ELR (cell line): ENCODE data around the gene CNN2.
A peak's percentile ranks its signal among the peaks of the same experiment; 100 is the strongest.

Experiments used
- DNase-seq: peaks from one replicate; pipeline ENCODE4 v3.0.0-alpha.2; 2015; ENCODE audit warnings: low read depth

CNN2 gene

DNA sequence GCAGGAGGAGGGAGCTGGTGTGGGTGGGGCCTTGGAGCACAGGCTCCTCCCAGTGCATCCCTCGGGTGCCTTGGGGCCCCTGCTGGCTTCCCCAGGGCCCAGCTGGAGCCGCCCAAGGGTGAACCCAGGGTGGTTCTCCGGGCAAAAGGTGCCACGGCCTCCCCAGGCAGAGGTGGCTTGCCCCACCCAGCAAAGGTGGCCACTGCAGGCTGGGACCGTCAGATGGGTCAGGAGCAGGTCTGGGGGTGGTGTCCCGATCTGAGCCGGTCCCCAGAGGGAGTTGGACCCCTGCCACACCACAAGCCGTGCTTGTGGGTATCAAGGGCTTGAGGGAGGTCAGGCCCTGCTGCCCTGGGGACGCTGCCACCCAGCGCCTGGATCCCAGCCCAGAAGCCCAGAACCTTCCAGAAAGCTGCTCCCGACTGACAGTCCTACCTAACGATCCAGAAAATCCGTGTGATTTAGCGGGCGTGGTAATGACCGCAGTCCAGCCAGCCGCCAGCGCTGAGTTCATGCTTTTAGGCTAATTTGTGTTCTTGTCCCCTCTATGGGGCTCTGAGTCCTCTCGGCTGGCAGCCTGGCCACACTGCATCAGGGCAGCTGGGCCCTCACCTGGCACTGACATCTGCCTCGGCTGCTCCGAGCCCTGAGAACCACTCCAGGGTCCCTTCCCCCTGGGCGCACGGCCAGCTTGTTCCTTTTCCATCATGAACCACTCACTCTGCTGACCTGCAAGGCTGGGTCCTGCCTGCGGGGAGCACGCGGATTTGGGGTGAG lies 31.2 kb upstream of the CNN2 start:
- DNase-seq = no peak

DNA sequence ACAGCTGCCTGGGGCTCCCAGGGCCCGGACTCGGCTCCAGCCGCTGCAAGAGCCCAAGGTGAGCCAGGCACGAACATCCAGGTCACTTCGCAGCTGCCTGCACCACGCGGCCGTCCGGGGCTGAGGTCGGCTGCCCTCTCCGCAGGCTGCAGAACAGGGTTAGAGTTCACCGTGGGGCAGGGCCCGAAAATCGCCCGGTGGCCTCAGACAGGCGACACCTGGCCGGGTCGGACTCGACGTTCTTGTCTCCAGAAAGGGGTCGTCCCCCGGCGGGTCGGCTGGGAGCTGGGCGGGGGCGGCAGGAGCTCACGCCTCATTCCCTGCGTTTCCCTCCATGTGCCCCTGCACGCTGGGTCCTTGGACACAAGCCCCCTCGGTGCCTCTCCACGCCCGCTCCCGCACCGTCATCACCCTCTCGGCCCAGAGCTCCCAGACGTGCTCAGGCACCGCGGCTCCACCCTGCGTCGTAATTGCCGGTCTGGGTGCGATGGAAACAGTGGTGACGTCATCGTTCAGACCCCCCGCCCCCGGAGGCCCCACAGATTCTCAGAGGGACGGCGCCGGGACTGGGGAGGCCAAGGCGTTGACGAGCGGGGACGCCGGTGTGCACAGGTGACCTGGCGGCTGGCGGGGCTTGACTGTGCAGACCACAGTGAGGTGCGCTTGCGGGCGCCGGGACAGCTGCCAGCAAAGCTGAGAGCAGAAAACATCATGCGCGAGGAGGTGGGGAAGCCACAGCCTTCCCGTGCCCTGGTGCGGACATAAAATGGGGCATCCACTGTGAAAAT lies 30.2 kb upstream of the CNN2 start:
- DNase-seq = peak; percentile 71

DNA sequence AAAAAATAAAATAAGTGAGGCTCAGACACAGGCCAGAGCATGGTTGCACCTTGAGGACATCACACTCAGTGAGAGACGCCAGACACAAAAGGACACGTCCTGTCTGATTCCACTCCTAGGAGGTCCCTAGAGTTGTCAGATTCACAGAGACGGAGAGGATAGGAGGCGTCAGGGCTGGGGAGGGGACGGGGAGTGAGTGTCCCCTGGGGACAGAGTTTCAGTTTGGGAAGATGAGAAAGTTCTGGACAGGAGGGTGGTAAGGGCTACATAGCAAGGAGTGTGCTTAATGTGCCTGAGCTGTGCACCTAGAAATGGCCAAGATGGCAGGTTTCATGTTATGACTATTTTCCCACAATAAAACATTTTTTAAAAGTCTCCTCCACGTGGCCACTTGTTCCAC lies 28.3 kb upstream of the CNN2 start:
- no peak for DNase-seq

DNA sequence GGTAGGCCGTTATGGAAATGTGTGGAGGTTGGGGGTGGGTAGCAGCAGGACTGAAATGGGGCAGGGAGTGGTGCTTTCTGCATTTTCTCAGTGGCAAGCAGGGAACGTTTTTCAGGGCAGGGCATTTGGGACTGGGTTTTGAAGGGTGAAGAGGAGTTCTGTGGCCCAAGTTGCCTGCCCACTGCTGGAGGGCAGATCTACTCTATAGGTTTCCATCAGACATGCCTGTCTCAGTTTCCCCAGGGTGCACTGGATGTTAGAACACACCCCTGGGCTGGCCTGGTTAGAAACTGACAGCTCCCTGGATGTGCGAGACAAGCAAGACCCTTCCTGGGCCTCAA lies 27.1 kb upstream of the CNN2 start:
- no peak for DNase-seq

DNA sequence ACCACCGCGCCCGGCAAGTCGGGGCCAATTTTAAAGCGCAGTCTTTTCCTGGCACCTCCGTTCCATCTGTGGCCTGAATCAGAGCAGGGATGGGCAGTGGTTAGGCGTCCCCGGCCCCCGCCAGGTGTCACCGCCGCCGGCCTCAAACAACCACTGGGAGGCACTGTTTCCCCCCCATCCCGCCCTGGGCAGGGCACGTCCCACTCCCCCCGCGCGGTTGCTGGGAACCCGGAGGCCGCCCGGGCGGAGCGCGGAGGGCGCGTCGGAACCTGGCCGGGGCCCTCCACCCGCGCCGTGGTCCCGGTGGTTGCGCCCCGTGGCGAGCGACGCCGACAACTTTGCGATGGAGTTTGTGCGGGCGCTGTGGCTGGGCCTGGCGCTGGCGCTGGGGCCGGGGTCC lies 26.3 kb upstream of the CNN2 start, which contains the start of gene GRIN3B:
Gene GRIN3B, plus strand, starts transcription at position 325 of the 400 bp plus-strand sequence. Its CDS starts 19 bp downstream, at position 344.
- peak; percentile 60 for DNase-seq

DNA sequence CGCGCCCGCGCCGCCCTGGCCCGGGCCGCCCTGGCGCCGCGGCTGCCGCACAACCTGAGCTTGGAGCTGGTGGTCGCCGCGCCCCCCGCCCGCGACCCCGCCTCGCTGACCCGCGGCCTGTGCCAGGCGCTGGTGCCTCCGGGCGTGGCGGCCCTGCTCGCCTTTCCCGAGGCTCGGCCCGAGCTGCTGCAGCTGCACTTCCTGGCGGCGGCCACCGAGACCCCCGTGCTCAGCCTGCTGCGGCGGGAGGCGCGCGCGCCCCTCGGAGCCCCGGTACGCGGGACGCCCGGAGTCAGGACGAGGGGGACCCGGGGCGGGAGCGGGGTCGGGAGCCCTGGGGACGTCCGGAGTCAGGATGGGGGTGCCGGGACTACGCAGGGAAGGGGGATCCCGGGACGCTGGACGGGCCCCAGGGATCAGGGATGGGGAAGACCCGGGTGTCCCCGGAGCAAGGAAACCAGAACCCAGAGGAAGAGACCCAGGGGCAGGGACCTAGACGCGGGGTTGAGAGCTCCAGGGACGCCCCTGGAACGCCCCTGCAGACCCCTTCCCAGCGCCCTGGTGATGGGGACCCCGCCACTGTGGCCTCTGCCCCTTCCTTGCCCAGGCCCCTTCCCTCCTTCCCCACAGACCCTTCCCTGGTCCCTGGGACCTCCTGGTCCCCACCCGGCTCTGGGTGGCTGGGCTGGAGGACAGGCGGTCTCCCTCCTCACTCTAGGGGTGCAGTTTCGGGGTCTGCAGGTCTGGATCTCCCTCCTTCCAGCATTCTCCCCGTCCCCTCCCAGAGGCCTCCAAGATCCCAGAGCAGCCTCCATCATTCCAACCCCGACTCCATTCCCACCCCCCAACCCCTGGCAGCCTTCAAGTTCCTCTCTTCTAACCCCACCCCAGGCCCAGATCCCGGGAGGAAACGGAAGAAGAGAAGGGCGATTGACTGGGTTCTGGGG lies 25.5 kb upstream of the CNN2 start:
- no peak for DNase-seq

DNA sequence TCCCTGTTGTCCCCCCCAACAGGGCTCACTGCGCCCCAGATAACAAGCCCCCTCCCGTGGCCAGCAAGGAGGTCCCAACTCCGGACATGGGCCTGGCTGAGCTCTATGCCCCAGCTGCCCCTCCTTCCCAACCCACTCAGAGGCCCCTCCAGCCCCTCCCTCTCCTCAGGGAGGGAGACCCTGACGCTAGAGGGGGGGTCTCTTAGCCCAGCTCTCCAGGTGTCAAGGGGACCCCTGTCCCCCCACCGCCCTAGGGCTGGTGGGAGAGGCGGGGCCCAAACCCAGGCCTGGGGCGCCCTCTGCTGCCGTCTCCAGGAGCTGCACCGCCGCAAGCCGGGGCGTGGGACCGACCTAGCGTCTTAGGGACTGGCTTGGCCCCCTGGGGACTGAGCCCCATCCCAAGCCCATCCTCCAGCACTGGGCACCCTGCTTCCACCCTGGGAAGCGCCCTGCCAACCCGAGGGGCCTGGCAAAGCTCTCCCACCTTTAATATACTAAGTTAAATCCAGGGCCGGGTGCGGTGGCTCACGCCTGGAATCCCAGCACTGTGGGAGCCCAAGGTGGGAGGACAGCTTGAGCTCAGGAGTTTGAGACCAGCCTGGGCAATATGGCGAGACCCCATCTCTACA lies 24.8 kb upstream of the CNN2 start:
- DNase-seq = peak; percentile 58

DNA sequence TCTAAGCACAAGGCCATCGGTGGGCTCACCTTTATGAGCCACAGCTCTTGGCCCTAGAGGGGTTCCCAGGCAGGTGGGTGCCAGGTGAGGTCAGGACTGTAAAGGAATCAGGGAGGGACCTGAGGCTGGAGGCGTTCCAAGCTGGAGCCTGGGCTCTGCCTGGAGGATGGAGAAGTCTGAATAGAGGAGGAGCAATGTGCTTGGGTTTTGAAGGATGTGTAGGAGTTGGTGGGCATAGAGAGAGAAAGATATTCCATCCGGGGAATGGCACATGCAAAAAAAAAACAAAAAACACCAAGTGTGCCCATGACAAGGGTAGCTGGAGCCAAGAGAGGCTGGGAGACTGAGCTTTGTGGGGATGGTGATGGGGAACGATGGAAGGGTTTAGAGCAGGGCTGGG lies 23.8 kb upstream of the CNN2 start:
- DNase-seq = no peak

DNA sequence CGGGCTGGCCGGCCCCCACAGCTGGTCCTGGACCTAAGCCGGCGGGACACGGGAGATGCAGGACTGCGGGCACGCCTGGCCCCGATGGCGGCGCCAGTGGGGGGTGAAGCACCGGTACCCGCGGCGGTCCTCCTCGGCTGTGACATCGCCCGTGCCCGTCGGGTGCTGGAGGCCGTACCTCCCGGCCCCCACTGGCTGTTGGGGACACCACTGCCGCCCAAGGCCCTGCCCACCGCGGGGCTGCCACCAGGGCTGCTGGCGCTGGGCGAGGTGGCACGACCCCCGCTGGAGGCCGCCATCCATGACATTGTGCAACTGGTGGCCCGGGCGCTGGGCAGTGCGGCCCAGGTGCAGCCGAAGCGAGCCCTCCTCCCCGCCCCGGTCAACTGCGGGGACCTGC lies 23.1 kb upstream of the CNN2 start:
- no peak for DNase-seq

DNA sequence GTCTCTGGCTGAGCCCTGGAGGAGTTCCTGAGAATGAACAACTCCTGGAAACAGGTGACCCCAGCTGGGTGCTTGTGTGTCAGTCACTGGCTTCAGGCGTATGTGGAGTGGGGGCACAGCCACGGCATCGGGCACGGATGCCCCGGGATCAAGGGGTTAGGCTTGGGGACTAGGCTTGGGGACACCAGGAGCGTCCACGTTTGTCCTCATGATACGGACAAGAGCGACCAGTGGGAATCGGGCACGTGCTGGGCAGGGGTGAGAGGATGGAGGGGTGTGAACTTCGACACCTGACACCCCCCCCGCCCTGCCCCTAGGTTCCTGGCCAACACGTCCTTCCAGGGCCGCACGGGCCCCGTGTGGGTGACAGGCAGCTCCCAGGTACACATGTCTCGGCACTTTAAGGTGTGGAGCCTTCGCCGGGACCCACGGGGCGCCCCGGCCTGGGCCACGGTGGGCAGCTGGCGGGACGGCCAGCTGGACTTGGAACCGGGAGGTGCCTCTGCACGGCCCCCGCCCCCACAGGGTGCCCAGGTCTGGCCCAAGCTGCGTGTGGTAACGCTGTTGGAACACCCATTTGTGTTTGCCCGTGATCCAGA lies 22.1 kb upstream of the CNN2 start:
- no peak for DNase-seq

DNA sequence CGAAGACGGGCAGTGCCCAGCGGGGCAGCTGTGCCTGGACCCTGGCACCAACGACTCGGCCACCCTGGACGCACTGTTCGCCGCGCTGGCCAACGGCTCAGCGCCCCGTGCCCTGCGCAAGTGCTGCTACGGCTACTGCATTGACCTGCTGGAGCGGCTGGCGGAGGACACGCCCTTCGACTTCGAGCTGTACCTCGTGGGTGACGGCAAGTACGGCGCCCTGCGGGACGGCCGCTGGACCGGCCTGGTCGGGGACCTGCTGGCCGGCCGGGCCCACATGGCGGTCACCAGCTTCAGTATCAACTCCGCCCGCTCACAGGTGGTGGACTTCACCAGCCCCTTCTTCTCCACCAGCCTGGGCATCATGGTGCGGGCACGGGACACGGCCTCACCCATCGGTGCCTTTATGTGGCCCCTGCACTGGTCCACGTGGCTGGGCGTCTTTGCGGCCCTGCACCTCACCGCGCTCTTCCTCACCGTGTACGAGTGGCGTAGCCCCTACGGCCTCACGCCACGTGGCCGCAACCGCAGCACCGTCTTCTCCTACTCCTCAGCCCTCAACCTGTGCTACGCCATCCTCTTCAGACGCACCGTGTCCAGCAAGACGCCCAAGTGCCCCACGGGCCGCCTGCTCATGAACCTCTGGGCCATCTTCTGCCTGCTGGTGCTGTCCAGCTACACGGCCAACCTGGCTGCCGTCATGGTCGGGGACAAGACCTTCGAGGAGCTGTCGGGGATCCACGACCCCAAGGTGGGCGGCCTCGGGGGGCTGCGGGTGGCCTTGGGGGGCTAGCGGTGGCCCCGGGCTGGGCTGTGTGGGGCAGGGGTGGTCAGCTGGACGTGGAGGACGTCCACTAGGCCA lies 21.4 kb upstream of the CNN2 start:
- DNase-seq = no peak

DNA sequence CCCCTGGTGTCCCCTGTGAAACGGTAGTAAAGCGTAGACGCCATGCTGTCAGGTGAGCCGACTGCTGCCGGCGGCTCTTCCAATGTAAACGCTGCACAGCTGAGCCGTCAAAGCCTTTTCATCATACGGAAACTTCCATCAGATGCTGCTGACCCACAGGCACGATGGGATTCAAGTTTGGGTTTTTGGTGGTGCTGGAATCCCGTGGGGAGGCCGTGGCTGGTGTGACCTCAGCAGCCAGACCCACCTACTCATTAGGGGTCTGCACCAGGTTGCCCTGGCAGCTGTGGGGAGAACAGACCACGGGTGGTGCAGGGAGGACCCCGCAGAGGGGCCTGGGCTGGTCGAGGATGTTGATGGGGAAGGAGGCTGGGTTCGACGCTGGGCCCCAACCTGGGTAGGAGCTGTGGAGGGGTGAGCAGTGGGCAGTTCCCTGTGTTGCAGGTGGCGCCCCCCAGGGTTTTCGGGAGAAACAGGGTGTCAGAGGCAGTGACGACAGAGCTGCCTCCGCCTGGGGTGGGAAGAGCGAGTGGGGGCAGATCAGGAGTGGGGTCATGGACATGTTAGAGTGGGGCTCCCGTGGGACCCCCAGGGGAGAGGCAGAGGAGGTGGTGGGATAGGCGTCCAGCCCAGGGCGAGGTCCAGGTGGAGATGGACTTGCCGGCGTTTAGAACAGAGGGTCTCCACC lies 19.6 kb upstream of the CNN2 start:
- DNase-seq = no peak

DNA sequence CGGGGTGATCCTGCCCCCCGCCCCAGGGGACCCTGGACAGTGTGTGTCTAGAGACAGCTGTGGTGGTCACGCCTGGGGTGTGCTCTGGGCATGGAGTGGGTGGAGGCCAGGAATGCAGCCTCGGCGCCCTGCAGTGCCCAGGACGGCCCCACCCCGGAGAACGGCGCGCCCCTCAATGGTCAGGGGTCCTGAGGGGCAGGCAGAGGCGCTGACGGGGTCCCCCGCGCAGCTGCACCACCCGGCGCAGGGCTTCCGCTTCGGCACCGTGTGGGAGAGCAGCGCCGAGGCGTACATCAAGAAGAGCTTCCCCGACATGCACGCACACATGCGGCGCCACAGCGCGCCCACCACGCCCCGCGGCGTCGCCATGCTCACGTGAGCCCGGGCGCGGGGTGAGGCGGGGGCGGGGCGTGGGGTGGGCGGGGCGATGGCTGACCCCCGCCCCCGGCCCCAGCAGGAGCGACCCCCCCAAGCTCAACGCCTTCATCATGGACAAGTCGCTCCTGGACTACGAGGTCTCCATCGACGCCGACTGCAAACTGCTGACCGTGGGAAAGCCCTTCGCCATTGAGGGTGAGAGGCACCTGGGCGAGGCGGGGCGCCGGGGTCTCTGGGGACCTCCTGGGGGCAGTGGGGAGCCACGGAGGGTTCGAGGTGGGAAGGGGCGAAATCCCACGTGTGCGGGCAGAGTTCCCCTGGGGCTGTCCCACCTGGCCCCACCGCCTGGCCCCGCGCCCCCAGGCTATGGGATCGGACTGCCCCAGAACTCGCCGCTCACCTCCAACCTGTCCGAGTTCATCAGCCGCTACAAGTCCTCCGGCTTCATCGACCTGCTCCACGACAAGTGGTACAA lies 18.8 kb upstream of the CNN2 start:
- no peak for DNase-seq

DNA sequence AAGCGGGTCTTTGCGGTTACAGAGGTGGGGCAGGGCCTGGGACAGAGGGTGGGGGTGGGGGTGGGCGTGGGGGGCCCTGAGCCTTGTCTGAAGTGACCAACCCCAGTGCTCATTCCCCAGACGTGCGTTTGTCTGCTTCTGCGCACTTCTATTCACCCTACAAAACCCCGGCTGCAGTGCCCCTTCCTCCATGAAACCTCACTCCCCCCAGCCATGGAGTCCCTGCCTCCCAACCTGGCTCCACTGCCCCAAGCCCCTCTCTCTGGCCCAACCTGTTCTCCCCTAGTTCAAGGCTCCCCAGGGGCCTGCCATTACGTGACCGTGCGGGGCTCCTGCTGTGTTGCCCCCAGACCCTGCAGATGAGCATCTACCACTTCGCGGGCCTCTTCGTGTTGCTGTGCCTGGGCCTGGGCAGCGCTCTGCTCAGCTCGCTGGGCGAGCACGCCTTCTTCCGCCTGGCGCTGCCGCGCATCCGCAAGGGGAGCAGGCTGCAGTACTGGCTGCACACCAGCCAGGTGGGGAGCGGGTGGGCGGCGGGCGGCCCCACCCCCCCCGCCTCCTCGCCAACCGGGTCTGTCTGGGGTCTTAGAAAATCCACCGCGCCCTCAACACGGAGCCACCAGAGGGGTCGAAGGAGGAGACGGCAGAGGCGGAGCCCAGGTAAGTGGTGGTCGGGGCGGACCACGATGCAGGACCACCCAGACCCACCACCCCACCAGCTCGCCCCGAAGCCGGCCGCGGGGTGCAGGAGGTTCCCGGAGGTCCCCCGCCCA lies 18.0 kb upstream of the CNN2 start:
- no peak for DNase-seq

DNA sequence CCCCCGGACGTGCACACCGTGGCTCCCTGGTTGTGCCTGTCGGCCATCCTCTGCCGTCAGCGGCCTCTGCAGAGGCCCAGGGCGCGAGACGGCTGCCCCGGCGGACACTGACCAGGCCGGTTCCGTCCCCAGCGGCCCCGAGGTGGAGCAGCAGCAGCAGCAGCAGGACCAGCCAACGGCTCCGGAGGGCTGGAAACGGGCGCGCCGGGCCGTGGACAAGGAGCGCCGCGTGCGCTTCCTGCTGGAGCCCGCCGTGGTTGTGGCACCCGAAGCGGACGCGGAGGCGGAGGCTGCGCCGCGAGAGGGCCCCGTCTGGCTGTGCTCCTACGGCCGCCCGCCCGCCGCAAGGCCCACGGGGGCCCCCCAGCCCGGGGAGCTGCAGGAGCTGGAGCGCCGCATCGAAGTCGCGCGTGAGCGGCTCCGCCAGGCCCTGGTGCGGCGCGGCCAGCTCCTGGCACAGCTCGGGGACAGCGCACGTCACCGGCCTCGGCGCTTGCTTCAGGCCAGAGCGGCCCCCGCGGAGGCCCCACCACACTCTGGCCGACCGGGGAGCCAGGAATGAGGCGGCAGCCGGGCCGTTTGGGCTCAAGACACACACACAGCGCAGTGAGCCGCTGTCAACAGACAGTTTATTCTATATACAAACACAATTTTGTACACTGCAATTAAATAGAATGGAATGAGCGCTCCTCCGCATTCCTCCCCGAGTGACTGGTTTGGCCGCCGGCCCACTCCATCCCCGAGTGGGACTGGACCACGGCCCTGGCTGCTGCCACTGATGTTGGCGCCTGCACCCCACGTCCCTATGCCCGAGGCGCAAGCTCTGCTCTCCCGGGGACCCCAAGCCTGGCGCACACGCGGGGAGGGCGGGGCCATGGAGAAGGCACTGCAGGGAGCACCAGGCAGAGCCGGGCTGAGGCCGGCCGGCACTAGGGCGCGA lies 17.1 kb upstream of the CNN2 start:
- DNase-seq = no peak

DNA sequence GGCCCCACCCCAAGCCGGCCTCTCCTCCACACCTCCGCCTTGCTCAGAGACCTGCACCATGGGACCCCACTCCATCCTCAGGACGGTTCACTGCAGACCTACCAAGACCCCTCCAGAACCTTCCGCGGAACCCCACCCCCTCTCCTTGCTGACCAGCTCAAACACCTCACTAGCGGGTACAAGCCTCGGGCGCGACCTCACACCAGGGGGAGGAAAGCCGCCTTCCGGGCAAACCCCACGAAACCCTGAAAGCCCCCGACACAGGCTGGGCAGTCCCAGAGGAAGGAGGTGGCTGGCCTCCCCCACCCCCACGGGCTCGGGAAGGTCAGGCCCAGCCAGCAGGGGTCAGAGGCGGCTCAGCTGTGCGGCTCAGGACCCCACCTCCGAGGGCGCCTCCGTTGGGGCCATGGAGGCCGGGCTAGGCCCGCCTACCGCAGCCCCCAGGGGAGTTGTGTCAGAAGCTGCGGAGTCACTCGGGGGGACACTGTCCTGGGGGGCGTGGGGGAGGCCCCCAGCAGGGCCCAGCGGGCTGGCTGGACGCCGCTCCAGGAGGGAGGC lies 16.3 kb upstream of the CNN2 start:
- DNase-seq = no peak
